HFF-Myc (cell line): Measurements from ENCODE around the gene AQP1.

Experiments used
- DNase-seq: peaks from one replicate; pipeline ENCODE4 v3.0.0-alpha.2; 2011; ENCODE audit warnings: low read depth; ENCODE audit errors: extremely low read depth
- H3K4me3 ChIP-seq: replicated peaks from 2 replicates; pipeline ENCODE4 v1.5.1; 2011; ENCODE audit warnings: low read depth, mild to moderate bottlenecking, control low read depth, low read length
- TF ChIP-seq, protein P1 (sequence below): IDR thresholded peaks from 2 replicates; pipeline ENCODE4 v1.5.1; 2012; ENCODE audit warnings: mild to moderate bottlenecking, low read depth, low read length, control low read depth; ENCODE audit errors: missing control alignments

The AQP1 gene

DNA sequence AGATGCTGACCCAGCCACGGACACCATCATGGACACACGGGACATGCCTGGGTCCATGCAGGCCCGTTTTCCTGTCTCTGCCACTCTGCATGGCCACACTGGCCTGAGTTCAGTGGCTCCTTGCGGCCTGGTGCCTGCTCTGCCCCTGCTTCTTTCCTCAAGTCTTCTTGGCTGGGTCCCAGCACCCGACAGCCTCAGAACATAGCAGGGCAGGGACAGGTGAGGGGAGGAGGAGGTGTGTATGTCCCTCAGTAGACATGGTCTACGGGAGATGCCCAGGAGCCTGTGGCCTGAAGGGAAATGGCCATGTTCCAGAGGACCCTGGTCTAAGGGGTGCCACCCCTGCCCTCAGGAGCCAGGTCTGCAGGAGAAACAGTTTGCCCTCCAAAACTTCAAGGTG, 2.2 kb upstream of the AQP1 start:
- no peak for DNase-seq
- TF ChIP-seq, protein P1, sequence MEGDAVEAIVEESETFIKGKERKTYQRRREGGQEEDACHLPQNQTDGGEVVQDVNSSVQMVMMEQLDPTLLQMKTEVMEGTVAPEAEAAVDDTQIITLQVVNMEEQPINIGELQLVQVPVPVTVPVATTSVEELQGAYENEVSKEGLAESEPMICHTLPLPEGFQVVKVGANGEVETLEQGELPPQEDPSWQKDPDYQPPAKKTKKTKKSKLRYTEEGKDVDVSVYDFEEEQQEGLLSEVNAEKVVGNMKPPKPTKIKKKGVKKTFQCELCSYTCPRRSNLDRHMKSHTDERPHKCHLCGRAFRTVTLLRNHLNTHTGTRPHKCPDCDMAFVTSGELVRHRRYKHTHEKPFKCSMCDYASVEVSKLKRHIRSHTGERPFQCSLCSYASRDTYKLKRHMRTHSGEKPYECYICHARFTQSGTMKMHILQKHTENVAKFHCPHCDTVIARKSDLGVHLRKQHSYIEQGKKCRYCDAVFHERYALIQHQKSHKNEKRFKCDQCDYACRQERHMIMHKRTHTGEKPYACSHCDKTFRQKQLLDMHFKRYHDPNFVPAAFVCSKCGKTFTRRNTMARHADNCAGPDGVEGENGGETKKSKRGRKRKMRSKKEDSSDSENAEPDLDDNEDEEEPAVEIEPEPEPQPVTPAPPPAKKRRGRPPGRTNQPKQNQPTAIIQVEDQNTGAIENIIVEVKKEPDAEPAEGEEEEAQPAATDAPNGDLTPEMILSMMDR = no peak
- H3K4me3 ChIP-seq = no peak overlapping the region

DNA sequence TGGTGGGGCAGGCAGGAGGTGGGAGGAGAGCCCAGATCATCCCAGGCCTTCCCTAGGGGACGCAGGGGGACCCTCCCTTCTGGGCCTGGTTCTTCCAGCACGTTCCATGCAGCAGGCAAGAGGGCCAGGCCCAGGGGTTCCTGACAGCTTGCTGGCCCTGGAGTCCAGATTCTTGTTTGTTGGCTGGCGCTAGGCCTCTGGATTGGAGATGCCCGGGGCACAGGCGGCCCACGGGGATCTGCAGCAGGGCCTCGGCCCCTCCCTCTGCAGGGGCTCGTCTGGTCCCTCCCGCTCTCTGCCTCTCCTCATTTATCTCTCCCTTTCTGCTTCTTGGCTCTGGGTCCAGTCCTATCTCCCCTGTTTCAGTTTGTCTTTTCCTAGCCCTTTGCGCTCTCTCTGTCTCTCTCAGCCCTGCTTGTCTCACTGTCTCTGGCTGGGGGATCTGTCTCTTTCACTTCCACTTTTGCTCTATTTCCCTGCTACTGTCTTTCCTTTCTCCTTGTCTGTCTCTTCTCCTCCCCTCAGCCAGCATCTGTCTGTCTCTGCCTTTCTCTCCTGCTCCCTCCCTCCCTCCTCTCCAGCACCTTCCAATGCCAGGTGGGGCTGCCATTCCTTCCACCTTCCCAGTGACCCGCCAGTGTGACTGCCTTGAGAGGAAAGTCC, 1.1 kb upstream of the AQP1 start:
- no peak overlapping the region for H3K4me3 ChIP-seq
- TF ChIP-seq, protein P1 = no peak
- DNase-seq = no peak

DNA sequence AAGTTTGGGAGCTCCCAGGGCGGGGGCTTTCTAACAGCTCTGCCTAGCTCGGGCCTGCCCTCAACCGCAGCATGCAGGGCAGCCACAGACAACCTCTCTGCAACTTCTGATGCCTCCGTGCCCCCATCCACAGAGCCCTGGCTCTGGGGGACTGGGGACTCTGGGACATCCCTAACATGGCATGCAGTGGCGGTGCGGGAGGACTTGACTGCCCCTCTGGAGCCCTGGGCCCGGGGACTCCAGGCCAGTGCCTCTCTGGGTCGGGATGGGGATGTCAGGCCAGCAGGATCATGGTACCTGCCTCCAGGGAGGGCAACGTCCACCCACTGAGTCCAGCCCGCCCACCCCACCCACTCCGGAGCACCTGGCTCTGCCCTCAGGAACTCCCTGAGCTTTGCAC, 520 bp upstream of the AQP1 start:
- DNase-seq = no peak
- no peak overlapping the region for H3K4me3 ChIP-seq
- TF ChIP-seq, protein P1 = no peak

DNA sequence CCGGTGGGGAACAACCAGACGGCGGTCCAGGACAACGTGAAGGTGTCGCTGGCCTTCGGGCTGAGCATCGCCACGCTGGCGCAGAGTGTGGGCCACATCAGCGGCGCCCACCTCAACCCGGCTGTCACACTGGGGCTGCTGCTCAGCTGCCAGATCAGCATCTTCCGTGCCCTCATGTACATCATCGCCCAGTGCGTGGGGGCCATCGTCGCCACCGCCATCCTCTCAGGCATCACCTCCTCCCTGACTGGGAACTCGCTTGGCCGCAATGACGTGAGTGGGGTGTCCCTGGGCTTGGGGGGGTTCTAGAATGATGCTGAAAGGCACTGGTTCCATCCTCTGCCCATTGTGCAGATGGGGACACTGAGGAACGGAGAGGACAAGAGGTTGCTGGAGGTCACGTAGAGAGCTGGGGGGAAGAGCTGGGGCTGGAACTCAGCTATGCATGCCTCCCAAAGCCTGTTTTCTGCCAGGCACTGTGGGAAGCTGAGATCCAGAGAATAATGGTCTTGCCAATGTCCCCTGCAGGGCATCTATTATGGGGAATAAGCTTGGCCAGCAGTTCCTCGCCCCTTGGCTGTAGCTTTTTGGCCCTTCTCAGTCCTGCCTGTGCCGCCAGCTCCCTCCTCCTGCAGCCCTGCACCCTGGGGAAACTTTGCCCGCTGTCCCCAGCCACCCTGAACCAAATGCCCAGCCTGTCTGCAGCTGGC, 523 bp downstream of the AQP1 start:
- H3K4me3 ChIP-seq = no peak overlapping the region
- TF ChIP-seq, protein P1 = no peak
- DNase-seq = no peak

DNA sequence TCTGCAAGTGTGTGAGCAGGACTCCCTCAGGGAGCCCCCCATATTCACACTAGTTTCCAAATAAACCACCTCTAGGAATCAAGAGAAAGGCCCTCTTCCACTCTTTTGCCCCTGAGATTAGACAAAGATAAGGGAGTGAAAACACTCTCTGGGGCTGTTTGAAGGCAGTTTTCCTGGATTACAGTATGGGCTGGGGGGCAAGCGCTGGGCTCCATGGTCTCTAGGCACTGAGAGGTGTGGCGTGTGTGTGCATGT, 1.0 kb downstream of the AQP1 start:
- H3K4me3 ChIP-seq = no peak overlapping the region
- TF ChIP-seq, protein P1 = no peak
- DNase-seq = no peak

DNA sequence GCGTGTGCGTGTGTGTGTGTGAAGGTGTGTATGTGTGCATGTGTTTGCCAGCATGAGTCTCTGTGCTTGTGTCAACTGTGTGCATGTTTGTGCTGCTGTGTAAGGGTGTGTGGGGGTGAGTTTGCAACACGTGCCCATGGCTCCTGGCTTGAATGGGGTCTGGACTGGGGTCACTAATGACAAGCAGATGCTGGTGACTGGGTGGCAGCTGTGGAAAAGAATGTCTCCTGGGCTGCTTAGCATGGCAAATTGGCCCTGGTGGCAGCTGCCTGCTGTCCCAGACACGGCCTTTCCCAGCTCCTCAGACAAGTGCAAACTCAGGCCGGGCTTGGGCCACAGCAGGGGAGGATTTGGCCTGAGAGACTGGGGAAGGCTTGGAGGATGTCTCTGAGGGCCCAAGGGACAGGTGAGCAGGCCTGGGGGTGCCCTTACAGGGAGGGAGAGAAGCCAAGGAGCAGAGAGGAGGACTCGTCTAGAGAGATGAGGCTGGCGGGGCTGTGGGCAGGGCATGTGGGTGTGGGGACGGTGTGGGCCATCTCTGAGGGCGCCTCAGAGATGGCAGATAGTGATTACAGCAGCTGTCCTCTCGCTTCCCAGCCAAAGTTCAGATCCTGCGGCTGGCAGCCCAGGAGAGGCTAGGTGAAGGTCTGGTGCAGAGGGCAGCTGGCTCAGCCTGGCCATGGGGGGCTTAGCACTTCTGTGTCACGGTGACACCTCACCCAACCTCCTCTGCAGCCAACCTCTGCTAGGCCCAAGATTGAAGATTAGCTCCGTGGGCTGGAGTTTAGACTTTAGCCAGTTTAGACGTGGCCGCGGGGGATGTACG, 1.5 kb downstream of the AQP1 start:
- no peak for DNase-seq
- TF ChIP-seq, protein P1 = no peak
- no peak overlapping the region for H3K4me3 ChIP-seq
